NCI-H146 treated with DMSO at 0.1 percent for 48 hours (cell line): Measurements from ENCODE around the gene DCDC2.
"Not testable (repeated sequence)": the region's sequence is repeated elsewhere in the genome, so short reads cannot be mapped to it uniquely, and the experiment has no call there.

Experiments used
- DNase-seq: peaks from one replicate; lab custom pipeline; 2025; ENCODE audit not compliant: unreplicated experiment; lab: John Stamatoyannopoulos, UW

The DCDC2 gene

DNA sequence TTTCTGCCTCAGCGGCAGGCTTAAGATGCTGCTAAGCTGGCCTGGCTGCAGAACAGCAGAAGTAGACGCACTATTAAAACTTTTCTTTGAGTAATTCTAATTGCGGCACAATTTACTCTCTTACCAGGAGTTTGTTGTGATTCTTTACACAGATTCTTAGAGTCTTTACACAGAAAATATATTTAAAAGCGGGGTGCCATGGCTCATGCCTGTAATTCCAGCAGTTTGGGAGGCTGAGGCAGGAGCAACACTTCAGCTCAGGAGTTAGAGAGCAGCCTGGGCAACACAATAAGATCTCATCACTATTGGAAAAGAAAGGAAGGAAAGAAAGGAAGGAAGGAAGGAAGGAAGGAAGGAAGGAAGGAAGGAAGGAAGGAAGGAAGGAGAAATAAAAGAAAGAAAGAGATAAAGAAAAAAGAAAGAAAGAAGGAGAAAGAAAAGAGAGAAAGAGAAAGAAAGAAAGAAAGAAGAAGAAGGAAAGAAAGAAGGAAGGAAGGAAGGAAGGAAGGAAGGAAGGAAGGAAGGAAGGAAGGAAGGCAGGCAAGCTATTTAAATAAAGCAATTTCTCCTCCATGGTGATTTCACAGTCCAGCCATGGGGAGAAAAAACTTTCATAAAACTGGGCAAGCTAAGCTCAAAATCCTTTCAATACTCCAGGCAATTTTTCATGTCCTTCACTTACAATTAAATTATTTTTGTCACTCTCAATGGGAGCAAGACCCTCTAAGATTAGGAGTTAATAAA is 23.8 kb upstream of the DCDC2 start:
- DNase-seq, result no peak

DNA sequence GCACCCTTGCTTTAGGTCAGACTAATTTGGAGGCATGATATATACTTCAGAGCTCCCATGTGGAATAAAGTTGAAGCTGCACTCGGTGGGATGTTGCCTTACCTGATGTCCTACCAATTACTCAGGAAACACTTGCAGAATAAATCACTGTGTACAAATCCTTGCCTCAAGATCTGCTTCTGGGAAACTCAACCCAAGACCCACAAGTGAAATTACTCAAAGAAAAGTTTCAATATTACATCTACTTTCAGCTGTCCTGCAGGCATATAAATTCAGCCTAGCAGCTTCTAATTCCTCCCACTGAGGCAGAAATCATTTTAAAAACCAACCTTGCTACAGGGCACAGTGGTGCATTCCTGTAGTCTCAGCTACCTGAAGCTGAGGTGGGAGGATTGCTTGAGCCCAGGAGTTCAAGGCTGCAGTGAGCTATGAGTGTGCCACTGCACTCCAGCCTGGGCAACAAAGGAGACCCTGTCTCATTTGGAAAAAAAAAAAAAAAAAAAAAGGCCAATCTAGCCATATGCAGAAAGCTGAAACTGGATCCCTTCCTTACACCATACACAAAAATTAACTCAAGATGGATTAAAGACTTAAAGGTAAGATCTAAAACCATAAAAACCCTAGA is 20.7 kb upstream of the DCDC2 start:
- DNase-seq, result no peak

DNA sequence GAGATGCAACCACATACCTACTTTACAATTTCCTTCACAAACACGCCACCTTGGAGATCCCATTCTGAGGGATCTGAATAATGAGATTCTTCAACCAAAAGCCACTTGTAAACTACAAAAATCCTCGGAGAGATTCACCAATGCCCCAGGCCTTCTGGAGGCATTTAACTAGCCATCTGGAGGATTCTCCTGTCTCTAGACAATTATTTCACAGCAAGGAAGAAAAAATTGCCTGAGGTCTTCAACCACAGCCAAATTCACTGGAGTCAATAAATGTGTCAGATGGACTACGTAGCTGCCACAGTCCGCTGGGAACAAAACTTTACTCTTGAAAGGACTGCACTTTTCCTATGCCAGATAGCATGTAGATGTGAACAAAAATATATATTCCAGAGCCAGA is 19.0 kb upstream of the DCDC2 start:
- DNase-seq, result peak; percentile 17

DNA sequence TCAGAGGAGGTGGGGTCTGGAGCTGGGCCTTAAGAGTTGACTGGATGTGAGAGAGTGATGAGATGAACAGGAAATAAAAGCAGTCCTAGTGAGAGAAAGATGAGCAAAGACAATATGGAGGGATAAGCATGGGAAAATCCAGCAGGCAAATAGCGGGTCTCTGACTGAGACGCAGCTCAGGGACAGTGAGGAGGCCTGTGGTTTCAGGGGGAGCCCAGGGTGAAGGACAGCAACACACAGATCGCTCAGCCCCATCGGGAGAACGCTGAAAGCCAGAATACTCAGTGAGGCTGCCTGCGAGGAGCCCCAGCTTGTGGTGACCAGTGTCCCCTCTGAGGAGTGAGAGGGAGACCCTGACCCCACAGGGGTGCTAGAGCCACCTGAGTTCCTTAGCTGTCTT is 16.8 kb upstream of the DCDC2 start:
- DNase-seq, result no peak

DNA sequence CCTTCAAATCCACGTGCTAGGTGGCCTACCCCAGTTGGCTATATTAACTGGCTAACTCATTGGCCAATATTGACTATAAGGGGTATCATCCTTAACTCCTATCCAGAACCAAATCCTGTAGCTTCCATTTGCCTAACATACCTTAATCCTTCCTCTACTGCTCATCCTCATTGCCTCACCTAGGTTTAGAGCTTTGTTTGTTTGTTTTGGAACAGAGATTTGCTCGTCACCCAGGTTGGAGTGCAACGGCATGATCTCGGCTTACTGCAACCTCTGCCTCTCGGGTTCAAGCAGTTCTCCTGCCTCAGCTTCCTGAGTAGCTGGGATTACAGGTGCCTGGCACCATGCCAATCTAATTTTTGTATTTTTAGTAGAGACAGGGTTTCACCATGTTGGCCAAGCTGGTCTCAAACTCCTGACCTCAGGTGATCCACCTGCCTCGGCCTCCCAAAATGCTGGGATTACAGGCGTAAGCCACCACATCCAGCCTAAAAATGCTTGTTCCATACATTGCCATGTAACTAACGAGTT is 7.3 kb upstream of the DCDC2 start:
- not testable (repeated sequence) for DNase-seq

DNA sequence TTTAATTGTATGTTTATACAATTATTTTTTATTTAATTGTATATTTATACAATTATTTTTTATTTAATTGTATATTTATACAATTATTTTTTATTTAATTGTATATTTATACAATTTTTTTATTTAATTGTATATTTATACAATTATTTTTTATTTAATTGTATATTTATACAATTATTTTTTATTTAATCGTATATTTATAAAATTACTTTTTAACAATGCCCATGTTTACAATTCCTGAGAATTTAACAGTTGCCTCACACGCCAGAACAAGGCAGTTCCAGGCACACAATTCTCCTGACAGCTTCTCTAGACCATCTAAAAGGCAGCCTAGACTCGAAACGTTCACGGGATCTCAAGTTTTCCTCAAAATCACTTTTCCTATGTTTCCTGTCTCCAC is 4.5 kb upstream of the DCDC2 start:
- not testable (repeated sequence) for DNase-seq

DNA sequence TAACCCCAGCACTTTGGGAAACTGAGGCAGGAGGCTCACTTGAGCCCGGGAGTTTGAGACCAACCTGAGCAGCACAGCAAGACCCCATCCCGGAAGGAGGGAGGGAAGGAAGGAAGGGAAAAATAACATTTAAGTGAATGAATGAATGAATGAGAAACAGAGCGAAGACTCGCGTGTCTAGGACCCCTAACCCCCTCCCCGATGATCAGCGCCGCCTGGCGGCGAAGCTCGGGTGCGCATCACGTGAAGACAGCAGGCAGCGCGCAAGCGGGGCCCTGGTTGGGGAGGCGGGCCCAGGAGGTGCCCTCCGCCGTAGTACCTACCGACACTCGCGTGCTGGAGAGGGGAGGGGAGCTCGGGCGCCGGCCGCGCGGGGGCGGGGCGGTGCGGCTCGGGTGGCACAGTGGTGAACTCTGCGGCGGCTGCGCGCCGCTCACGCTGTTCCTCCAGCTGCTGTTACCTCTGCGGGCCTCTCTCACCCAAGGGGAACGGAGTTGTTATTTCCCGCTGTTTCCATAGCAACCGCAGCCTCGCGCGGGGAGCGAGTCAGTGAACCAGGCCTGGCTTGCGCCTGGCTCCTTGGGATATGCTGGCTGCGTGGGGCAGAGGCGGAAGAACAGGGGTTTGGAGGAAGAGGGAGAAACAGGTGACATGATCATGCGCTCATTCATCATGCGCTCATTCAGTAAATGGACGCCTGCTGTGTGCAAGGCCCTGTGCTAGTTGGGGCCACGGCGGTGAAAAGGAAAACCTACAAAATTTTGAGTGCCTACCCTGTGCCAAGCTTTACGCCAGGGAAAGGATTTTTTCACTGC is 2.0 kb upstream of the DCDC2 start:
- peak; percentile 87 for DNase-seq

DNA sequence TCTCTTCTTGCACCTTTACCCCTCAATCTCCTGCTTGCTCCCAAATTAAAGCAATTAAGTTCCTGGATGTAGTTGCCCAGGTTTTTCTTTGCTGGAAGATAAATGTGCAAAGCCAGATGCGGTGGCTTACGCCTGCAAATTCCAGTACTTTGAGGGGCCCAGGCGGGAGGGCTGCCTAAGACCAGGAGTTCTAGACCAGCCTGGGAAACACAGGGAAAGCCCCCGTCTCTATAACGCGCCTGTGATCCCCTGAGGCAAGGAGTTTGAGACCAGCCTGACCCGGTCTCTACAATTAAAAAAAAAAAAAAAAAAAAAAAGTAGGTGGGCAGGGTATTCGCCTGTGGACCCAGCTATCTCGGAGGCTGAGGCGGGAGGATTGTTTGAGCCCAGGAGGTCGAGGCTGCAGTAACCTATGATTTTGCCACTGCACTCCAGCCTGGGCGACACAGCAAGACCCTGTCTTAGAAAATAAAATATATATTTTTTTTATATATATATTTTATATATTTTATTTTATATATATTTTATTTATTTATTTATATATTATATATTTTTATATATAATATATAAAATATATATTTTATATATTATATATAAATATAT is 461 bp upstream of the DCDC2 start:
- DNase-seq, result no peak

DNA sequence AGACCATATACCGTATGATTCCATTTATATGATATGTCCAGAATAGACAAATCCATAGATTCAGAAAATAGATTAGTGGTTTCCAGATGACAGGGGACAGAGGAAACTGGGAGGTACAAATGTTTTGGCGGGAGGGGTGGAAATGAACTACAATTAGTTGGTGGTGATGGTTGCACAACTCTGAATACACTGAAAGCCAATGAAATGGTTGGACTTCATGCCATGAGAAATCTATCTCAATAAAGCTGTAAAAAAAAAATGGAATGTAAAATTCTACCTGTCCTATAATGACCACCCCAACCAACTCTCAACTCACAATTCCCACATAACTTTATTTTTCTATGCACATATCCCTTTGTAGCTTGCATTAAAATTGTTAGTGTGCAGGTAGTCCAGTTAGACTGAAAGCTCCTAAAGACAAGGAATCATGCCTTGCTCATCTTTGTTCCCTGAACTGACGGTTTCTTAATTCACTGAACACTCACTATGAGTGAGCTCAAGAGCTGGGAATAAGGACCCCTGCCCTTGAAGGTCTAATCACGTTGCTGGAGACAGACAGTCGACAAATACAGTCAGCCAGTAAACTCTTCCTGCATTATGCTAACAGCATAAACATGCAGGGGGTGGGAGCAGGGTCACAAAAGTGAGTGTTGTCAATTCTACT is 1.4 kb downstream of the DCDC2 start:
- DNase-seq, result no peak

DNA sequence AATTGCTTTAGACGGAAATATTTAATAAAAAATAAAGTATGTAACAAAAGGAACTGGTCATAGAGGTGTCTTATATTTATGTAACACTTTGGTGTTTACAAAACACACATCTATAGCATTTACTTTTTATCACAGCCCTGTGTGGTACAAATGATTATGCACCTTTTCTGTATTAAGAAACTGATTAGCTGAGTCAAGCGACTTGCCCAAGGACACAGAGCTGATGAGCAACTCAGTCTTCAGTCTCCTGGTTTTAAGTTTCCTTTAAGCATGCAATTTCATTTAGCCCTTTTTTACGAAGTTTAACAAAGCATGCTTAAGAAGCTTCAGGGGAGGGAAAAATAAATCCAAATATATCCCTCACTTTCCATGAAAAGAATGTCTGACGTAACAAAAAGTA is 2.5 kb downstream of the DCDC2 start:
- DNase-seq, result no peak

DNA sequence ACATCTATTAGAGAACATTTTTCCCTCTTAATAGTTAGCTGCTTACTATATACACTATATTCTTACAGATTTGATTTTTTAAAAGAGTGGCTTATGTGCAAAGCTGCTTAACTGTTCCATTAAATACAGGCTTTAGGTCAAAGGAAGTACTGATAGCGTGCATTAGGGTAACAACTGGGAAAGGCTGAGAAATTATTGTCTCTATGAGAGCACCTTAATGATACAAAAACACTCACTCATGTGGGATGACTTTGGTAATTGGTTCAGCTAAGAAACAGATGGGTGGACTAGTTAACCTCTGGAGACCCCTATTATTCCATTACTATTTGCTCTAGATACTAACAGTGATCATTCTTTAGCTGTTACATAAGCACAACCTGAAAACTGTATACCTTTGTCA is 4.0 kb downstream of the DCDC2 start:
- DNase-seq, result no peak

DNA sequence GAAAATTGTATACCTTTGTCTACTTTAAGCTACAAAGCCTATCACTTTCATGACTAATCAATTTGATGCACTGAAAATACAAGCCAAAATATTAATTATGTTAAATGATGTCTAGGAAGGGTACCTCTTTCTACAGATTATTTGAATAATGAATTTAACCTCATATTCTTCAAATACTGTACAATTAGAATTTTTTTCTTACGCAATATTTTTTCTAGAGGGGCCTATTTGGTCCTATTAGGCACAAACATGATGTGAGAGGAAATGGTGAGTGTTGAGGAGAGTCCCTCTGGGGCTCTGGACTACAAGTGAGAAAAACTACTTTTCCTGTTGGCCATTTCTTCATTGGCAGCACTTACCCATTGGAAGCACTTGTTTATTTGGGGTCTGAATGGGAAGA is 5.4 kb downstream of the DCDC2 start:
- DNase-seq, result no peak

DNA sequence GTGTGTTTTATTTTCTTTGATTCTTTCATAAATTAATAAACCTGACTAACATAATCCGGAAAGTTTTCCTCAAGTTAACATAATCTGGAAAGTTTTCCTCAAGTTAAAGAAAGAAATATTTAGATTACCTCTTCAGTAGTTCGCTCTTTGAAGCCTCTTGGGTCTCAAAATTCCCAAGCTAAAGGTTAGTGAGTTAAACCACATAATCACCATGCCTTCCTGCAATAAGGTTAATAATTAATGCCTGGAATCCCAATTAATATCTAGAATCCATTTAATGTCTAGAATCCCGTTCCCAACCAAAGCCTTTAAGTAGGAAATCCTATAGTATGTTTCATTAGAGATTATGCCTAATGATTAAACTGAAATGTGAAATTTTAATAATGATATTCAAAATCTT is 12.9 kb downstream of the DCDC2 start:
- DNase-seq, result no peak

DNA sequence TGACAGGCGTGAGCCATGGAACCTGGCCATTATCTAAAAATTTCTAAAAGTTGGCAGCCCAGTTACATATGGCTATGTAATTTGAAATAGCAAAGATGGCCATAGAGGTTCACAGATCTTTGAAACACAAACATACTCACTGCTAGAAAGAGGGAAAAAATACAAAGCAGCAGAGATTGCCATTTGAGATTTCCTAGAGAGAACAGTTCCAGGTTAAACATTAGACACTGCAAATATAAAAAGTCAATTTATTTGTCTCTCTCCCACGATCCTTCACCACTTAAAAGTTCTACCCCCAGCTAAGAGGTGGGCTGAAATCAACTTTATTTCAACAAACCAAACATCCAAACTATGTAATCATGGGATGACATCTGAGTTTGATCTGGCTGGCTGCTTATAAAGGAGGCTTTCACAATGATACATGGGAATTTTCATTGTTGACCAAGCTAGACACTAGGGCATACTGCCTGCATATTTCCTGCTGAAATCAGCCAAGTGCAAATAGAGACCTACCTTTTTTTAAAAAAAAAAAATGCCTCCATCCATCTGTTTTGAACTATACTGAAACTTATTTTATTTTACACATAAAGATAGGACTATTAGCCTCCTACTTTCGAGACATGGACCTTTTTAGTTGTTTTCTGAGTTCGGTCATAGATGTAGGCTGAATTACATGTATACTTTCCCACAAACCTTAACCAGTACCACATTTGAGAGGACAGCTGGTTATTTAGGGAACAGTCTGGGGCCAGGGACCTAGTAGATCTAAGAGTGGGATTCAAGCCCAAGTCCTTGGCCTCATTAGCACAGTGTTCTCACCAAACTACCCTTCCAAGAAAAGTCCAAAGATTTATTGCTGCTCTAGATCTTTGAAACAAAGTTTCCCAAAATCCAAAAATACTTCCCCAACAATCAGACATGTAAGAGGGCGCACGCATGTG is 16.6 kb downstream of the DCDC2 start:
- no peak for DNase-seq

DNA sequence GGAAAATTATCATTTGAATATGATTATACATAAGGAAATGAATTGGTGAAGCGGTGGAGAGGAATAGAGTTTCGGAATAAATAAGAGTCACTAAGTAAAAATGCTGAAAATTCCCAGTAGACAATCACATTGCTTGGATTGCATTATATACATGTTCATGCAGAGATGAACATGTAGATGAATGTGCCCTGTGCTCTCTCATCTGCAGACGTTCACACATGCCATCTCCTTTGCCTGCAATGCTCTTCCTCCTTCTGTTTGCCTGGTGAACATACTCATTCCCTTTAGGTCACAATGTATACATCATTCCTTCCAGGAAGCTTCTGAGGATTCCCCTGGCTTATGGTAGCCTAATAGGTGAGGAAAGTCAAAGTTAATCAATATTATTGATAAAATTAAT is 17.9 kb downstream of the DCDC2 start:
- DNase-seq, result no peak

DNA sequence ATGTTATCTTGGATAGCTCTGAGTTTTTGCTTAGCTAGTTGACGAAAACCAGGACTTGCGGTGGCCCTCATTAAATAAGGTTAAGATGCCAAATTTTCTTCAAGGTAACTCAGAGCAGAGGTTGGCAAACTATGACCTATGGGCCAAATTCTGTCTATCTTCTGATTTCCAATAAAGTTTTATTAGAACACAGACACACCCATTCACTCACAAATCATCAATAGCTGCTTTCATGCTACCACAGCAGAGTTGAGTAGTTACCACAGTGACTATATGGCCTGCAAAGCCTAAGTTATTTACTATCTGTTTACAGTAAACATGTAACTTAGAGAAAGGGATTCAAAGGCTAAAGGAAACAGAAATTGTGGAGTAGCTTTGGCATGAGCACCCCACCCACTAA is 23.6 kb downstream of the DCDC2 start:
- no peak for DNase-seq

DNA sequence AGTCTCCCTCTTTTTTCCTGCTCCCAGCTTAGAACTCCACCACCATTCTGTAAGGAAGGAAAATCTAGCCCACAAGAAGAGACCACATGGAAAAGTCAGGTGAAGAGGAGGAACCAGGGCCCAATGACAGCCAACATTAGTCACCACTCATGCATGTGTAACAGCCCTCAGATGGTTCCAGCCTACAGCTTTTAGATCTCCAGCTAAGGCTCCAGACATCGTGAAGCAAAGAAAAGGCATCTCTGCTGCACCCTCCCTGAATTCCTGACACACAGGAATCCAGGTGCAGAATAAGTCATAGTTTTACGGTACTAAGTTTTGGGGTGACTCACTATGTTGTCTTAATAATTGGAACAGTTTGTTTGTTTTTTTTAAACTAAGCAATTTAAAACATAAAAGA is 25.5 kb downstream of the DCDC2 start:
- no peak for DNase-seq

DNA sequence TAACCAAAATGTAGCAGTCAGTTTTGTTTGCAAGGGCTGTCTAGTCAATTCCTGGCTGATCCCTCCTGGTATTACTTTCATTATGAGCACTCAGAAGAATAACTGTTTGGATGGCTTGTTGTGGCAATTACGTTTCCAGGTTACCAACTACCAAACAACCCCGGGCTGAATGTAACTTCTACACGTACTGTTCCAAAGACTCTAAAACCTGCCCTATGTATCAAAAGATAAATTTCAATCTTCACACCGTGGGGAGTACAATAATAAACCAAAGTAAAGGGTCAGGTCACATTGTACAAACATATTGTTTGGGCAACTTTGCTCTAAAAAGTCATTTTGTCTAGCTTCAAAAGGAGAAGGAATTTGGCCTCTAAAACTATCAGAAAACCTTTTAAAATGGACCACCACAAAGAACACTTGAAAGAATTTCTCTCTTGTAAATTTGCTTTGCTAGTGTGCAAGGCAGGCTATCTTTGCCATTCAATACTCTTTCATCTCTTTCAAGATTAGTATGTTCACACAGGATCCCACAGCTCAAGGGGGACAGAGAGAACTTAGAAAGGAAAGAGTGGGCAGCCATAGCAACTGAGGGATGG is 27.6 kb downstream of the DCDC2 start:
- no peak for DNase-seq

DNA sequence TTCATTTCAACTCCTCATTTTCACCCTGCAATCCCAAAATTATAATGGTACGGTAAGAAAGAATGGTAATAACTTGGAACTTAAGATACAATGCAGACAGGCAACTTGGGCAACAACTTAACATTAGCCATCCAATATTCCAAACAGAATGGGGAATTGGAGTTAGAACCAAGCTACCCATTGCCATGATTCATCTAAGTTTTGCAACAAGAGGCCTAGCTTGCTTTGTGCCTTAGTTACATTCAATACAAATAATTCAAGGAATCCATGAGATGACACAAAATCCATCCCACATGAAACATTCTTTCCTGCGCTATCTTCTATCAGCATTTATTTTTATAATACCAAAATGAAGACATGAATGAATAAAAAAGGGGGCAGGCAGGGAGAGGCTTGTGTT is 28.4 kb downstream of the DCDC2 start:
- no peak for DNase-seq
